NCI-H446 treated with DMSO at 0.1 percent for 48 hours (cell line): ENCODE measurements around the gene VMP1.
"Not testable (repeated sequence)": the region's sequence is repeated elsewhere in the genome, so short reads cannot be mapped to it uniquely, and the experiment has no call there.

Experiments
- DNase-seq: peaks from one replicate; lab custom pipeline; 2025; lab: John Stamatoyannopoulos, UW

VMP1 gene

DNA sequence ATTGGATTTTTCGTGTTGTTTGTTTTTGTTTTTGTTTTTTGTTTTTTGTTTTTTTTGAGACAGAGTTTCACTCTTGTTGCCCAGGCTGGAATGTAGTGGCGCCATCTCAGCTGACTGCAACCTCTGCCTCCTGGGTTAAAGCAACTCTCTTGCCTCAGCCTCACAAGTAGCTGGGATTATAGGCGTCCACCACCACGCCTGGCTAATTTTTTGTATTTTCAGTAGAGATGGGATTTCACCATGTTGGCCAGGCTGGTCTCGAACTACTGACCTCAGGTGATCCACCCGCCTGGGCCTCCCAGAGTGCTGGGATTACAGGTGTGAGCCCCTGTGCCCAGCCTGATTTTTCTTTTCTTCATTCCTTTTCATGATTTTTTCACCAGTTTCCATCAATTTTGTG lies 73.1 kb downstream of the VMP1 start:
- not testable (repeated sequence) for DNase-seq

DNA sequence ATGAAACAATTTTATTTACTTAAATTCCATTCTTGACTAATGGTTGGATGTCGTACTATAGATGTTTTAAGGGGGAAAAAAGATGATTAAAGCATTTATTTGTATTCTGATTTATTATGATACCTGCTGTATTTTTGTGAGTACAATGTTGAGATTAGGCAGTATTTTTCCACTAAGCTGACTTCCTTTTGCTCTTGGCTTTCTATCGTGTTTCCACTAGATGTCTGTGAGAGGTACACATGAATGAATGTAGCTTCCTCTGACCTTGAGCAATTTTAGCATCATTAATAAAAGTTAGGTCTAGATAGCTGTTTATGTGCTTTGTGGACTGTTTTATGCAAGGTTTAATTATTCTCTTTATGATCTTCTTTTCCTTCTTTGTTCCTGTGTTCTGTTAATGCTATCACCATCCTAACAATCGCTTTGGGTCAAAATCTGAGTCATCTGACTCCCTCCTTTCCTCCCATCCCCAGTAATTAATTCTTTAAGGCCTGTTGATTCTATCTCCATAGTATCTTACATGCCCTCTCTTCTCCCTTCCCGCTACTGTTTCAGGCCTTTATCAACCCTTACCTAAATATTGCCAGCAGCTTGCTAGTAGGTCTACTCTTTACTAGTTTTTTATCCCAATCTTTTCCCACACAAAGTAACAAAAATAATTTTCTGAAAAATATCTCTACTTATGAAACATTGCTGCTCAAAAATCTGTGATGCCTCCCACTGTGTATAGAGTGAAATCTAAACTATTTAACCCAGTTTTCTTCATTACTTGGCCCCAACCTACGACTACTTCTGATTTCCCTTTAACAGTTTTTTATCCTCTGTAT lies 76.0 kb downstream of the VMP1 start:
- DNase-seq = no peak

DNA sequence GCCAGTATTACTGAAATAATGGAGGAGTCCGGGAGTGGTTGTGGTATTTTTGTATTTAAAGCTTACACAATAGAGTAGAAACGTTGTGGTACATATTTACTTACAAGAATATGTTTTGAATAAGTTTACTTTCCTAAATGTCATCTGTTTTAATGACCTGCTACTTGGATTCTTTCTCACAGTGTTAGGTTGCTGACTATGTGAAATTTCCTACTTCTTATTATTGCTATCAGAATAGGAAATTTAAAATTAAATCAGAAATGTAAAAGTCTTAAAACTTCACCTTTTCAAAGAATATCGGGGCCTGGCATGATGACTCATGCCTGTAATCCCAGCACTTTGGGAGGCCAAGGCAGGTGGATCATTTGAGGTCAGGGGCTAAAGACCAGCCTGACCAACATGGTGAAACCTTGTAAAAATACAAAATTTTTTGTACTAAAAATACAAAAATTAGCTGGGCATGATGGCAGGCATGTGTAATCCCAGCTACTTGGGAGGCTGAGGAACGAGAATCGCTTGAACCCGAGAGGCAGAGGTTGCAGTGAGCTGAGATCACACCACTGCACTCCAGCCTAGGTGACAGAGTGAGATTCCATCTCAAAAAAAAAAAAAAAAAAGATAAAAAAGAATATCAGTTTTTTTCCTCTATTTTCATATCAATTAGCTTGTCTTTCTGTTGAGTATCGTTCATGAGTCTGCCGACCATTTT lies 77.8 kb downstream of the VMP1 start:
- no peak for DNase-seq

DNA sequence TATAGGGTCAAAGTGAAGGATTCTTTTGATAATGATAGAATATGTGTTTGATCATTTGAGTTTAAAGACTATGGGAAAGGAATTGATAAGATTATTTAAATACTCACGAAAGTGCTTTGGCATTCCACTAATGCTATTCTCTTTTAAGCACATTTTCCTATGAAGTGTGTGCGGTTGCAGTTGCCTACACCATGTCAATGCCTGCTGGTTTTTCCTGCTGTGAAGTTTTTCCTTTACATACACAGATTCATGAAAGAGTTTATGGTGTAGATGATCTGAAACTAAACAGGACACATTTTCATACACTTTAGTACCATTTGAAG lies 78.7 kb downstream of the VMP1 start:
- no peak for DNase-seq

DNA sequence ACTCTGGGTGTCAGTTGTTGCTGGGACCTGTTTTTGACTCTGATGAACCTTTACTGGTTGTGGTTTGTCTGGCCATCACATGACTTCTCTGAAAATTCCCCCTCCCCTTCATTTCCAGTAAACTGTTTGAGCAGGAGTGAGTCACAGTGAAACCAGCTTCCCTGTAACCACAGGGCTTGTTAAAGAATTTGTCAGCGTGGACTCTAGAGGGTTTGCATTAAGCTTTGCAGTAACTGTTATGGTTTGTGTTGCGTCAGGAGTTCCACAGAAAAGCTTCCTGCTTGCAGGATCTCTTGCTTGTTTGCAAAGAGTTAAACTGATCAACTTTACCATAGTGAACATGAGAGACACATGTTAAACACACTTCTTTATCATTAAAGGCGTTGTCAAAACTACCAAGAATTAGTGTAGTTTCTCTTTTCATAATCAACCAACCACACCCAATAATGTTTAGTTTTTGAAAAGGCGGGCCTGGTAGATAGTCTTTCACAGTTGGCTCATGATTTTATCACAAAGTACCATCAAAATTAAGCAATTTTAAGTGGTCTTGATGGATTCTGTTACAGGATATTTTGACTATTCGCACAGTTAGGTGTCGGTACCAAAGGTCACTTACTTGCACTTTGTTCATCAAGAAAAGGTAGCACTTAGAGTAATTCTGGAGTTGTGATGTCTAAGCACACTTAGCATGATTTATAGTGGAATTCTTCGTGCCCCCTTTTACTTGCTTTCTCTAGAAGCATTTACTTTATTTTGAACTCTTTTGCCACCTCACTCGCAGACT lies 79.3 kb downstream of the VMP1 start:
- DNase-seq = no peak

DNA sequence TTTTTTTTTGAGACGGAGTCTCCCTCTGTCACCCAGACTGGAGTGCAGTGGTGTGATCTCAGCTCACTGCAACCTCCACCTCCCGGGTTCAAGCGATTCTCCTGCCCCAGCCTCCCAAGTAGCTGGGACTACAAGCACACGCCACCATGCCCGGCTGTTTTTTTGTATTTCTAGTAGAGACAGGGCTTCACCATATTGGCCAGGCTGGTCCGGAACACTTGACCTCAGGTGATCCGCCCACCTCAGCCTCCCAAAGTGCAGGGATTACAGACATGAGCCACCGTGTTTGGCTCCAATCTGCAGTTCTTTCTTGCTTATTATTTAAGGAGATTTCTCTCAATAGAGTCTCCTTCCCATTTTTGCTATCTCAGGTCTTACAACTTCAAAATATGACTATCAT lies 82.4 kb downstream of the VMP1 start:
- DNase-seq = not testable (repeated sequence)

DNA sequence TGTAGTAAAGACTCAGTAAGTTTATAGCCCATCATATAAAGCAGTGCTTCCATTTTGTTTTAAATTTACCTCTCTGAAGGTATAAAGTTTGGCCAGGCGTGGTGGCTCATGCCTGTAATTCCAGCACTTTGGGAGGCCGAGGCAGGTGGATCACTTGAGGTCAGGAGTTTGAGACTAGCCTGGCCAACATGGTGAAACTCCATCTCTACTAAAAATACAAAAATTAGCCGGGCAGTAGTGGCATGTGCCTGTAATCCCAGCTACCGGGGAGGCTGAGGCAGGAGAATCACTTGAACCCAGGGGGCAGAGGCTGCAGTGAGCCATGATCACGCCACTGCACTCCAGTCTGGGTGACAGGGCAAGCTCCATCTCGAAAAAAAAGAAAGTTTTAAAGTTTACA lies 83.0 kb downstream of the VMP1 start:
- DNase-seq = not testable (repeated sequence)

DNA sequence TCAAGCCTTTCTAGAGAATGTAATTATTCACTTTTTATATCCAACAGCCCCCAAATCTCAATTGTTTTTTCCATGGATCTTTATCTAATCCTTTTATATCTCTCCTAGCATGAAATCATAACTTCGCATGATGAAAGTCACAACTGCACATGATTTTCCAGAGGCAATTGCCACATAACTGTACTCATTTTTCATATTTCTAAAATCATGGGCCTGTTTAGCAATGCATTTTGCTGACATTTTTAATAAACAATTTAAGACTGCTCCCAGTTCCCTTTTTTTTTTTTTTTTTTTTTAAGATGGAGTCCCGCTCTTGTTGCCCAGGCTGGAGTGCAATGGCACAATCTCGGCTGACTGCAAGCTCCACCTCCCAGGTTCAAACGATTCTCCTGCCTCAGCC lies 83.5 kb downstream of the VMP1 start:
- DNase-seq = no peak

DNA sequence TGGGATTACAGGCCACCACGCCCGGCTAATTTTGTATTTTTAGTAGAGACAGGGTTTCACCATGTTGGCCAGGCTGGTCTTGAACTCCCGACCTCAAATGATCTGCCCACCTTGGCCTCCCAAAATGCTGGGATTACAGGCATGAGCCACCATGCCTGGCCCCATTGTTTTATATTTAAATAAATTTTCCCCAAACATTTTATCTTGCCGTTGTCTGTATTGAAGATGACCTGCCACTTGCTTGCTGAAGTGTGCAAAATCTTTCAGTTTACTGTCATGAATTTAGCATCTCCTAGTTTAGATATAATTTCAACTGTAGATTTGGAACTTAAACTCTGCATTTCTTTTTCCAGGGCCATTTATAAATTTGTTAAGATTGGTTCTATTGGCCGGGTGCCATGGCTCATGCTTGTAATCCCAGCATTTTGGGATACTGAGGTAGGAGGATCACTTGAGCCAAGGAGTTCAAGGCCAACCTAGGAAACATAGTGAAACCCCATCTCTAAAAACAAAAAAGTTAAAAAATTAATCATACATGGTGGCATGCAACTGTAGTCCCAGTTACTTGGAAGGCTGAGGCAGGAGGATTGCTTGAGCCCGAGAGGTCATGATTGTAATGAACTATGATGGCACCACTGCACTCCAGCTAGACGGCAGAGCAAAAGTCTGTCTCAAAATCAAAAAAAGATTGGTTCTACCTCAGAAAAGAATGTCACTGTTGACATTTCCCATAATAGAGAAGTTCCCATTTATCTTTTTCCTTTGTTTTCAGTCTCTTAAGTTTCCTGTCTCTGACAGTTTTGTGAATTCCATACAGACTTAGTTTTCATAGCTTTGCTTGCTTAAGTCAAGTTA lies 84.4 kb downstream of the VMP1 start:
- DNase-seq = no peak

DNA sequence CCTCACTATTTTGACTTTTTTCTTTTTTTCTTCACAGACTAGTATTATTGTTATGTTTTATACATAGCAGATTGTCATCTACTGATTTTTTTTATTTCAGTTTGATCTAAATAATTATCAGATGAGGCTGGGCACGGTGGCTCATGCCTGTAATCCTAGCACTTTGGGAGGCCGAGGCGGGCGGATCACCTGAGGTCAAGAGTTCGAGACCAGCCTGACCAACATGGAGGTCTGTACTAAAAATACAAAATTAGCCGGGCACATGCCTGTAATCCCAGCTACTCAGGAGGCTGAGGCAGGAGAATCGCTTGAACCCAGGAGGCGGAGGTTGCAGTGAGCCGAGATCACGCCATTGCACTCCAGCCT lies 85.0 kb downstream of the VMP1 start:
- not testable (repeated sequence) for DNase-seq

DNA sequence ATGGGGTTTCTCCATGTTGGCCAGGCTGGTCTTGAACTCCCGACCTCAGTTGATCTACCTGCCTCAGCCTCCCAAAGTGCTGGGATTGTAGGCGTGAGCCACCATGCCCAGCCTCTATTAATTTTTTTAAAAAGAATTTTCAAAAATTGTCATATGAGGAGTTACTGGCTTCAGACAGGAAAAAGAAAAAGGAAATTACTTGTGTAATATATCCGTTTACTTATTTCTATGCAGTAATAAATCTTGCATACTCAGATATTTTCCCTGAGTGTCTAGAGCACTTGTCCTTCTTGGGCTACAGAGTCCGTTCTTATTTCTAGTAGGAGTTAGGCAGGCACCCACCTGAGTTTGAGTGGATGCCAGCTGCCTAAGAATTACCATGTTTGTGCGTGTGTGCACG lies 85.8 kb downstream of the VMP1 start:
- DNase-seq = no peak

DNA sequence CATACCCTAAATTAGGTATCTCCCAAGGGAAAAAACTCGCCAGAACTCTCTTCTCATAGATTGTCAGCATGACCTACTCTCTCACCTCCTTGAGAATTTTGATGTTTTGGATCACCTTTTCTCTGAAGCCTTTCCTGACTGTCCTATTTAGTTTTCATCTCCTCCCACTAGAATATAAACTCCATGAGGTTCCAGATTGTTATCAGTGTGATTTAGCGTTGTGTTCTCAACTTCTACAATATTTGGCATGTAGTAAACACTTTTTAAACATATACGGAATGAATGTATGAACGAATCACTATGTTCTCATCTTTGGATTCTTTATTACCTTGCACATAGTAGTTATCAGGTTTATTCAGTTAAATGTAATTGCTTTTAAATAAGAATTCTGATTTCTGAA lies 88.7 kb downstream of the VMP1 start:
- no peak for DNase-seq

DNA sequence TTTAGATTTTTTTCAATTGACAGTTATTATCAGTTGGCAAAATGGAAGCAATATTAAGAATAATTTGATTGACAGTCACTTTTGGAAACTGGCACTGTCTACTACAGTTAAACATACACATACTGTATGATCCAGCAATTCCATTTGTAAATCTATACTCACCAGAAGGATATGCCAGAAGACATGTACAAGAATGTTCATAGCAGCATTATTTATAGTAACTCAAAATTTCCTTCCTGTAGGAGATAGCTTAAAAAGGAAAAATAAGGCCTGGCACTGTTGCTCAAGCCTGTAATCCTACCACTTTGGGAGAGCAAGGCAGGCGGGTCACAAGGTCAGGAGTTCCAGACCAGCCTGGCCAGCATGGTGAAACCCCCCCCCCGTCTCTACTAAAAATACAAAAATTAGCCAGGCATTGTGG lies 89.3 kb downstream of the VMP1 start:
- DNase-seq = no peak

DNA sequence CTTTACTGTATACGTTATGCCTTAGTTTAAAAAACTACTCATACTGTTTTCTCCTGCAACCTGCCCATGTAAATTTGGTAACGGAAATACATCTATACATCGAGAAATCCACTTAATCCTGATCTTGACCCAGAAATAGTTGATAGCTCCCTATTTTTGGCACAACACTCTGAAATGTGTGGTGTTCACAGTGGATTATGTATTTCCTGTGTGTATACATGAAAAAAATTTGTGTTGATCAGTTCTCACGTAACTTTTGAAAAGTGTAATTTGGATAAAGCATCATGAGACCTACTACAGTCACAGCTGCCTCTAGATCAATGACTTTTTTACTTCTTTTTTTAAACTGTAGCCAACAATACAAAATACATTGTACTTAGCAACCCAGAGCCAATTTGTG lies 90.7 kb downstream of the VMP1 start:
- no peak for DNase-seq

DNA sequence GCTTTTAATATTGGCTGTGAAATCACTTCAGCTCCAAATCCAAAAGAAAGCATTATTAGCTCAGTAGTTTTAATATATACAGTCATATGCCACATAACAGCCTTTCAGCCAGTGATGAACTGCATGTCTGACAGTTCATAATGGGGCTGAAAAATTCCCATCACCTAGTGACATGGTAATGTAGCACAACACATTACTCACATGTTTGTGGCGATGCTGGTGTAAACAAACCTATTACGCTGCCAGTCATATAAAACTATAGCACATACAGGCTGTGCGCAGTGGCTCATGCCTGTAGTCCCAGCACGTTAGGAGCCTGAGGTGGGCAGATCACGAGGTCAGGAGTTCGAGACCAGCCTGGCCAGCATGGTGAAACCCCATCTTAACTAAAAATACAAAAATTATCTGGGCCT lies 93.1 kb downstream of the VMP1 start:
- no peak for DNase-seq

DNA sequence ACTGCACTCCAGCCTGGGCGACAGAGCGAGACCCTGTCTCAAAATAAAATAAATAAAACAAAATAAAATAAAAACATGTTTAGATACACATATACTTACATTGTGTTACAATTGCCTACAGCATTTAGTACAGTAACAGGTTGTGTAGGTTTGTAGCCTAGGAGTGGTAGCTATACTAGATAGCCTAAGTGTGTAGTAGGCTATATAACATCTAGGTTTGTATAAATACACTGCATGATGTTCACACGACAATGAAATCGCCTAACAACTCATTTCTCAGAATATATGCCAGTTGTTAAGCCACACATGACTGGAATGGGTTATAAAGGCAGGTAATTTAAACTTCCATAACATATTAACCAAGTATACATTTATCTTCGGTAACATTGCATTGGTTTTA lies 94.7 kb downstream of the VMP1 start:
- no peak for DNase-seq

DNA sequence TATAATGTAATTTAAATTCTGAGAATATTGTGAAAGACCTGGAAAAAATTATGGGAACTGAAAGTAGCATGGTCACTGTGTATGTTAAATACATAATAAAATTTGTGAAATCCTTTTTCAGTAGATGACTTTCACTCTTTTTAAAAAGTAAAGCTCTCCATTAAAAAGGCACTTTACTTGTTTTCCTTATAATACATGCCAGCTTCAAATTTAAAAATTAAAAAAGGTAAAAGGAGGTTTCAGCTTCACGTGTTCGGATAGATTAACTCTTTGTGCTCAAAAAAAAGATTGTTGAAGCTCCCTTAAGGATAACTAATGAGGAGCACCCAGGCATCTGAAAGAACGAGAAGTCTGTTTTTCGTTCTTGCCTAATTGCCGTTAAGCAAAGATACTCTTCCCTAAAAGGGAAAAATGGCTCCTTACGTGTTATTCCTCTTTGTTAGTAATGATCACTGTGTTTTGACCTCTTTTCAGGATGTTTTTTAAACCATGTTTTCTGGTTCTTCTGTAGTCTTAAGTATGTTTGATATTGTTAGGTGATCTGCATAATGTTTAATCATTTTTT lies 97.5 kb downstream of the VMP1 start:
- DNase-seq = no peak

DNA sequence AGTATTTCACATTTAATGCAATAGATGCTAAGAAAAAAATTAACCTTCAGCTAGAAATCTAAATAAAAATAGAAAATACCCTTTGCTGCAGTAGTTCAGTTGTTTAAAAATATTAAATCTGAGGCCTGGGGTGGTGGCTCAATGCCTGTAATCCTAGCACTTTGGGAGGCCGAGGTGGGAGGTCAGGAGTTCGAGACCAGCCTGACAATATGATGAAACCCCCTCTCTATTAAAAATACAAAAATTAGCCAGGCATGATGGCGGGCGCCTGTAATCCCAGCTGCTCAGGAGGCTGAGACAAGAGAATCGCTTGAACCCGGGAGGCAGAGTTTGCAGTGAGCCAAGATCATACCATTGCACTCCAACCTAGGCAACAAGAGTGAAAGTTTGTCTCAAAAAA lies 98.9 kb downstream of the VMP1 start:
- not testable (repeated sequence) for DNase-seq

DNA sequence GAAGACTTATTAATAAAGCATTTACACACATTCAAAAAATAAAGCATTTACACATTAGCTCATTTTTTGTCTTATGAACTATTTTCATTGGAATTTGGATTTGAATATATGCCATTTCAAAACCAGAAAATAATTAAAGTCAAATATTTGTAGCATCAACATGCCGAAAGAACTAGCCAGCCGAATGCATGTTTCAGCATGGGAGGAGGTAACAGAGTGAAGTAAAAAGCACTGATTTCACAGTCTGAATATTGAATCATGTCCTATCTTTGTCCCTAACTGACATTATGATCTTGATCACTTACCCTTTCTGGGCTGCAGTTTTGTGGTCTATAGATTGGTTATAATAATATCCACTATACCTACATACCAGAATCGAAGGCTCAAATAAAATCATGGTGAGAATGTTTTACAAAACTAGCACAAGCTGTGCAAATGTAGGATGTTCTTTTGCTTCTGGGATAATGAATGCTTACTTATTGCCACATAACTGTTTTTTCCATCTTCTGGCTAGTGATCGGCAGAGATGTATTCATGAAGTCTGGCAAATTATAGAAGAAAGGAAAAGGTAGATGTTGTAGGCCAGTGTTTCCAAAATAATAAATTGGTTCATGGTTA lies 100.5 kb downstream of the VMP1 start:
- no peak for DNase-seq

DNA sequence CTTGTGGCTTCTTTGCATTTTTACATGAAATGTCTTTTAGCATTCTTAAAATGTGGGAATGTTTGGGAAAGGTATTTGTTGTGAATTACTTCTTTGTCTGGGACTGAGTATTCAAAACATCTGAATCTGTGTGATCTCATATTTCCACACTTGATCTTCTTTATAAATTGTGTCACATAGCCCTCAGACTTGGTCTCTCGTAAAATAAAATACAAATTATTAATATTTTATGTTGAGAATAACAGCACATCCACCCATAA lies 103.4 kb downstream of the VMP1 start:
- no peak for DNase-seq

DNA sequence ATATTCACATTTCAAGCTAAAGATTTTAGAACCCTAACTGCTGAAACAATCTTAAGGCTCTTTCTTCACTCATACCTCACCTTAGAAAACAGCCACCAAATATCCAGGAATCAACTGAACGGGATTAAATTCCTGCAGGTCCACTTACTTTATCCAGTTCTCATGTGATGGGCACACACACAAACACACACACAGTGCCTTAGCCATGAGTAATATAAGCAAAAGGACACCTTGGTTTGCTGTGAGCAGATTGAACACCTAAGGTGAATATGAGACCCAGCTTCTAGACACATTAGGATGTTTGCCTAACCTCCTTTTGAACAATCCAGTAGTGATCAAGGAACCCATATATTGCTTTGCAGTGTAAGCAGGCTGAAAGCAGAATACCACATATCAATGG lies 103.8 kb downstream of the VMP1 start:
- DNase-seq = no peak

DNA sequence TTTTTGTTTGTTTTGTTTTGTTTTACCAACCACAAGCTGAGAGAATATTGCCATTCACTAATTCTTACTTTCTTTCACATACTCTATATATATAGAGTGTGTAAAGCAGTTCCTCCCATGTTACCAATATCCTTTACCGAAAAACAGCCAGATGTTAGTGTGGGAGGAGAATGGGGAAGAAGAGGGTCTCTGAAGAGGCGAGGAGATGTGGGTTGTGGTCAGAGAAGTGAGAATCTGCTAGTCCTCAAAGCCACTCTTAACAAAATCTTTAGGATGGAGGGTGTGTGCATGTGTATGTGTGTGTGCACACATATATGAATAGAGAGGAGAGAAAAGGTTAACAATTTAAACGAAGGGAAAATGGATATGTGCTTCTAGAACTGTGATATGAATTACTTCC lies 104.7 kb downstream of the VMP1 start:
- DNase-seq = no peak
